Activated CD8-positive, alpha-beta T cell treated with anti-CD3 and anti-CD28 coated beads for 36 hours (primary cell): ENCODE measurements around the gene FXYD5. TPM values are rescaled to one million over a fixed set of nuclear protein-coding genes. Genes with fewer than 3 reads are reported as not detected.

Experiments
- ATAC-seq: fragments of 200-7000 bp; cut with Tn5 transposase; one replicate; pipeline ENCODE4 v1.10.0; 2021; ENCODE audit warnings: mild to moderate bottlenecking, moderate library complexity
- CTCF ChIA-PET: fragments of 350-600 bp; sonication (Branson Sonifier 250); formaldehyde crosslinking; loops from one replicate; lab custom pipeline; 2021; ENCODE audit warnings: antibody characterized with exemption; lab: Charles Lee
- POLR2A ChIA-PET: fragments of 350-600 bp; sonication (Branson Sonifier 250); formaldehyde crosslinking; loops from one replicate; lab custom pipeline; 2021; ENCODE audit warnings: antibody characterized with exemption; lab: Charles Lee
- DNase-seq: peaks from one replicate; pipeline ENCODE4 v3.0.0-alpha.2; 2020
- H3K27ac Mint-ChIP-seq: one replicate; pipeline ENCODE4 v1.8.0; 2021; ENCODE audit warnings: mild to moderate bottlenecking, mixed read lengths
- H3K27me3 Mint-ChIP-seq: one replicate; pipeline ENCODE4 v1.8.0; 2021; ENCODE audit warnings: mixed read lengths
- H3K36me3 Mint-ChIP-seq: one replicate; pipeline ENCODE4 v1.8.0; 2021; ENCODE audit warnings: low read depth, mixed read lengths
- H3K4me1 Mint-ChIP-seq: one replicate; pipeline ENCODE4 v1.8.0; 2021; ENCODE audit warnings: low read depth, mixed read lengths
- H3K4me3 Mint-ChIP-seq: one replicate; pipeline ENCODE4 v1.8.0; 2021; ENCODE audit warnings: mild to moderate bottlenecking, moderate library complexity, mixed read lengths
- H3K9me3 Mint-ChIP-seq: one replicate; pipeline ENCODE4 v1.8.0; 2021; ENCODE audit warnings: mixed read lengths
- CTCF ChIP-seq: fragments of 200-600 bp; IDR thresholded peaks from one replicate; pipeline ENCODE4 v1.8.0; 2022; ENCODE audit warnings: antibody characterized with exemption, mild to moderate bottlenecking
- intact Hi-C: fragments of 100-400 bp; cut with micrococcal nuclease; formaldehyde crosslinking; loops from one replicate; pipeline ENCODE4 v1.10.0; 2022
- total RNA-seq, 2 experiments: library from RNA; stranded (reverse); gene quantifications; one replicate each; pipeline ENCODE4 v1.2.3, GENCODE V29; 2021

FXYD5 gene
- total RNA-seq, 2 experiments from 2014 or later, result 225 to 241 TPM

- Mint-ChIP-seq H3K4me3 (no peak overlapping the region), H3K27me3 (no peaks in the 10 kb centered on the region), H3K4me1 (peaks cover 34% of the 10 kb centered on the region), H3K36me3 (peaks cover 16% of the 10 kb centered on the region), H3K27ac (no peak overlapping the region), H3K9me3 (peaks cover 5% of the 10 kb centered on the region)
- no peak for ATAC-seq
- no peak for TF ChIP-seq CTCF
- DNase-seq, result no peak
- intact Hi-C loops, result no loop called here
- ChIA-PET POLR2A (interaction anchor here (1.1 to 1.7 kb wide), 3 partner anchors 9 to 22 kb away, joined by 3 to 5 read pairs (median 4); partner anchors contain the start of gene FXYD5), CTCF (no interaction called here)
Observed at GRCh38 chr19:35176181-35176570, 21.6 kb downstream of the FXYD5 start.

- H3K27me3 Mint-ChIP-seq, result no peaks in the 10 kb centered on the region
- no peak overlapping the region for H3K4me3 Mint-ChIP-seq
- ChIA-PET CTCF (interaction anchor here (2.2 kb wide), 1 partner anchor 12 kb away, joined by 10 read pairs; no protein-coding TSS in a partner anchor), POLR2A (interaction anchor here (1.2 to 1.7 kb wide), 4 partner anchors 10 to 18 kb away, joined by 3 to 5 read pairs (median 4); no protein-coding TSS in a partner anchor)
- peaks cover 5% of the 10 kb centered on the region for H3K36me3 Mint-ChIP-seq
- peaks cover 5% of the 10 kb centered on the region for H3K9me3 Mint-ChIP-seq
- H3K4me1 Mint-ChIP-seq, result peaks cover 29% of the 10 kb centered on the region
- no peak overlapping the region for H3K27ac Mint-ChIP-seq
- no peak for TF ChIP-seq CTCF
- intact Hi-C loops, result no loop called here
- no peak for DNase-seq
- ATAC-seq, result peak; percentile 39
Observed at GRCh38 chr19:35177377-35178274, 23.1 kb downstream of the FXYD5 start.

- TF ChIP-seq CTCF, result no peak
- H3K4me3 Mint-ChIP-seq, result no peak overlapping the region
- H3K4me1 Mint-ChIP-seq, result peaks cover 25% of the 10 kb centered on the region
- DNase-seq (no peak), ATAC-seq (no peak)
- POLR2A ChIA-PET, result interaction anchor here (0.7 to 1.6 kb wide), 5 partner anchors 11 to 20 kb away, joined by 3 to 7 read pairs (median 4); no protein-coding TSS in a partner anchor
- H3K9me3 Mint-ChIP-seq, result peaks cover 5% of the 10 kb centered on the region
- CTCF ChIA-PET, result interaction anchor here (2.2 kb wide), 1 partner anchor 11 kb away, joined by 10 read pairs; no protein-coding TSS in a partner anchor
- H3K27ac Mint-ChIP-seq, result no peak overlapping the region
- H3K27me3 Mint-ChIP-seq, result no peaks in the 10 kb centered on the region
- H3K36me3 Mint-ChIP-seq, result no peaks in the 10 kb centered on the region
- intact Hi-C loops, result no loop called here
Observed at GRCh38 chr19:35178701-35179100, 24.2 kb downstream of the FXYD5 start.

GRCh38 chr19:35179830-35180229 lies 25.3 kb downstream of the FXYD5 start:
- peak; percentile 65 for ATAC-seq
- Mint-ChIP-seq H3K9me3 (peaks cover 10% of the 10 kb centered on the region), H3K4me3 (no peak overlapping the region), H3K4me1 (peaks cover 24% of the 10 kb centered on the region), H3K27ac (peak overlapping the region; percentile 22), H3K36me3 (no peaks in the 10 kb centered on the region), H3K27me3 (no peaks in the 10 kb centered on the region)
- DNase-seq, result no peak
- CTCF ChIA-PET, result interaction anchor here (2.2 kb wide), 1 partner anchor 26 kb away, joined by 8 read pairs; the partner anchor contains the start of gene FXYD5
- intact Hi-C loops, result no loop called here
- POLR2A ChIA-PET, result interaction anchor here (1.1 to 1.6 kb wide), 3 partner anchors 10 to 85 kb away, joined by 3 to 7 read pairs (median 4); no protein-coding TSS in a partner anchor
- TF ChIP-seq CTCF, result no peak
